Fibroblast of skin of left biceps (primary cell): Measurements from ENCODE around the gene WDR59.
"Not testable (repeated sequence)": the region's sequence is repeated elsewhere in the genome, so short reads cannot be mapped to it uniquely, and the experiment has no call there.

Experiments used
- DNase-seq, 2 experiments: peaks; one replicate each; pipeline ENCODE4 v3.0.0-alpha.2; 2013; ENCODE audit warnings: low read depth in 2 of 2

Gene WDR59, protein sequence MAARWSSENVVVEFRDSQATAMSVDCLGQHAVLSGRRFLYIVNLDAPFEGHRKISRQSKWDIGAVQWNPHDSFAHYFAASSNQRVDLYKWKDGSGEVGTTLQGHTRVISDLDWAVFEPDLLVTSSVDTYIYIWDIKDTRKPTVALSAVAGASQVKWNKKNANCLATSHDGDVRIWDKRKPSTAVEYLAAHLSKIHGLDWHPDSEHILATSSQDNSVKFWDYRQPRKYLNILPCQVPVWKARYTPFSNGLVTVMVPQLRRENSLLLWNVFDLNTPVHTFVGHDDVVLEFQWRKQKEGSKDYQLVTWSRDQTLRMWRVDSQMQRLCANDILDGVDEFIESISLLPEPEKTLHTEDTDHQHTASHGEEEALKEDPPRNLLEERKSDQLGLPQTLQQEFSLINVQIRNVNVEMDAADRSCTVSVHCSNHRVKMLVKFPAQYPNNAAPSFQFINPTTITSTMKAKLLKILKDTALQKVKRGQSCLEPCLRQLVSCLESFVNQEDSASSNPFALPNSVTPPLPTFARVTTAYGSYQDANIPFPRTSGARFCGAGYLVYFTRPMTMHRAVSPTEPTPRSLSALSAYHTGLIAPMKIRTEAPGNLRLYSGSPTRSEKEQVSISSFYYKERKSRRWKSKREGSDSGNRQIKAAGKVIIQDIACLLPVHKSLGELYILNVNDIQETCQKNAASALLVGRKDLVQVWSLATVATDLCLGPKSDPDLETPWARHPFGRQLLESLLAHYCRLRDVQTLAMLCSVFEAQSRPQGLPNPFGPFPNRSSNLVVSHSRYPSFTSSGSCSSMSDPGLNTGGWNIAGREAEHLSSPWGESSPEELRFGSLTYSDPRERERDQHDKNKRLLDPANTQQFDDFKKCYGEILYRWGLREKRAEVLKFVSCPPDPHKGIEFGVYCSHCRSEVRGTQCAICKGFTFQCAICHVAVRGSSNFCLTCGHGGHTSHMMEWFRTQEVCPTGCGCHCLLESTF

GRCh38 chr16:74984529-74985296 is at the start of gene WDR59:
Gene WDR59, minus strand, starts transcription at chr16:74985123. Its CDS starts 106 bp downstream, at chr16:74985017.
- peak; percentile 95 to 96 for DNase-seq

GRCh38 chr16:75032655-75033054 is 47.7 kb upstream of the WDR59 start:
- no peak for DNase-seq

GRCh38 chr16:75029854-75030253 is 44.9 kb upstream of the WDR59 start:
- peak; percentile 30 to 33 for DNase-seq

DNA sequence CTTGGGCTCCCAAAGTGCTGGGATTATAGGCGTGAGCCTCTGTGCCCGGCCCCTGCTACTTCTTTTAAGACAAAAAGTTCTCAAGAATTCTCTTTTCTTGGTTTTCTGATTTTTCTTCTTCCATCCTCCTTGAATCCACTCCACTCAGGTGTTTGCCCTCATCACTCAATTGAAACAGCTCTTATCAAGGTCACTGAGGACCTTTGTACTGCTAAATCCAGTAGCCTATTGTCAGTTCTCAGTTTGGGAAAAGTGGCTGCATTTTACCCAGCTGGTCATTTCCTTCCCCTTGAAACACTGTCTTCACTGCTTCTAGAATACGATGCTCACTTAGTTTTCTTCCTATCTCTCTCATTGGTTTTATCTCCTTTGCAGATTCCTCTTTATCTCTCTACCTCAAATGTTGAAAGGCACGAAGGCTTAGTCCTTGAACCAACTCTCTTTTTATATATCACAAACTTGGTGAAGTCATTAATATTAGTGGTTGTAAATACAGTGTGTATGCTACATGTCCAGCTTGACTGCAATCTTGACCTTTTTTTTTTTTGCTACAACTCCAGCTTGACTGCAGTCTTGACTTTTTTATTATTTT is 43.7 kb upstream of the WDR59 start:
- no peak for DNase-seq

DNA sequence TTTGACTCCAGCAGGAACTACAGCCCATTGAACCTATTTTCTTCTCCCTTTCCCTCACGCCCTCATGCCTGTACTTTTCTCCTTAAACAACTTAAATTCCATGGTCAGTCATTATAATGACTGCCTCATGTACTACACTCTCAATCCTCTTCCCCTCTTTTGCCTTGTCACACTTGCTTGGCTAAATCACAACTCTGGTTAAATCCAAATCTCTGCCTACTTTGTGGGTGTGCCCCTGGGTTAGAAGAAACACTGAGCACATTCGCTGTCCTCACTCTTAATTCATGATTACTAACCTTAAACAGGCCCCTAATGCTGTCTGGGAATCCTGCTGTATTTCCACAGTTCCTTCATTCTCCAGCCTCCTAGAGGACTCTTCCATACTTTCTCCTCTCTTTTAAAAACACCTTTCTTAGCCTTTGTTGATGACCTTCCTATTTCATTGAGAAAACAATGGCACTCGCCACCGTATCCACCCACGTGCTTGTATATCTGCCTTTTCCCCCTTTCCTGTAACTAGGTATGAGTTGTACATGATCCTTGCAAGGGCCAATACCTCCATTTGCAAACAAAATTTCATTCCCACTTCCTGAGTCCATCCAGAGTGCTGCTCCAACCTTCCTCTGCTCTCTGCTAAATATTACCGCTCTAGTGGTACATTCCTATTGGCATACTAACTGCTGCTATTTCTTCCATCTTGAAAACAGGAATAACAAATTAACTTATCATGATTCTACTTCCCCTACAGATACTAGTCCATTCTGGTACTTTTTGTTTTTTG is 42.8 kb upstream of the WDR59 start:
- no peak for DNase-seq

- DNase-seq, result no peak
Observed at GRCh38 chr16:75026892-75027391, 42.0 kb upstream of the WDR59 start.

- DNase-seq, result peak; percentile 64 to 69
Observed at GRCh38 chr16:75026239-75026891, 41.4 kb upstream of the WDR59 start.

- no peak for DNase-seq
Observed at GRCh38 chr16:75025761-75026160, 40.8 kb upstream of the WDR59 start.

GRCh38 chr16:75024594-75024993 is 39.7 kb upstream of the WDR59 start:
- no peak for DNase-seq

DNA sequence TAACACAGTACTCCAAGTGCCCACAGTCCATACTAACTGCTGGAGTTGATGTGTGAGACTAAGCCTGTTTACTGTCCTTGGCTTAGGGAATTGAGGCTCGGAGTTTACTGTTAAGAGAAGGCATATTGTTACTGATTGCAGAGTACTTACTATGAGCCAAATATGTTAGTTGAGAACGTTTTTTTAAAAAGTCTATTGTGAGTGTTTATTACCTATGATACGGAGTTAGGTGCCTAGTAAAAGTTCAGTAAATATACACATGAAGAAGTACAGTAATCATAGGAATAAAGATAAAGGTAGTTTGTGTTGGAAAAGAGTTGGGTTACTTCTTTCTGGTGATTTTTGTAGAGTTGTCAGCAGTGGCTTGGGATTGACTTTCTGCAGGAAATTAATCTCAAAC is 39.3 kb upstream of the WDR59 start:
- DNase-seq, result no peak

DNA sequence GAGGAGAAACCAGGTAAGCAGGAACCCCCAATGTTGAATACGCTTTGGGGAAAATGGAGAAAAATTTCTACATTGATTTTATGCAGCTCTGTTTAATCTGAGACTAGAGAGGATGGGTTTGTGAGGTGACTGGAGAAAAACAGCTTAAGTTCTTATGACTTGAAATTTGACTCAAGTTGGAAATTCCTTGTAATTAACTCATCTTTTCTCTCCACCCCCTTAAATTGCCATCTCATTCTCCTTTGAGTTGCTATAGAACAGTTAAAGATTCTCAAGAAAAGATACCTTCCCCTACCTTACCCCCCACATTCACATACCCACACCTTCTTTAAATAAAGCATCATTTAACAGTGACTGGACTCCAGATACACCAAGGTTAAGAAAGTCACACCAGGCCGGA is 38.1 kb upstream of the WDR59 start:
- DNase-seq, result no peak

DNA sequence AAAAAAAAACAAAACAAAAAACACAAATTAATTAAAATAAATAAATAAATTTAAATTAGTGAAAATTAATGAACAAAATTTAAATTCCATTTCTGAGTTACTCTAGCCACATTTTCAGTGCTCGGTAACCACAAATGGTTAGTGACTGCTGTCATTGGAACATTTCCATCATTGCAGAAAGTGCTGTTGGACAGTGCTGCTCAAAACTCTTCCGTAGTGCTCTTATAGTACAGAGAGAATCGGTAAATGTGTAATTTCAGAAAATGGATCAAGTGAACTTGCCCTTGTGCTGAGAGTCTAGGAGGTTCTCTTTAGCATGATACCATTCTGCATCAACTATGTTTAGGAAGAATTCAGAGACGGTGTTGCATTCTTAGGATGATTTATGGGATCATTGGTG is 37.6 kb upstream of the WDR59 start:
- no peak for DNase-seq

DNA sequence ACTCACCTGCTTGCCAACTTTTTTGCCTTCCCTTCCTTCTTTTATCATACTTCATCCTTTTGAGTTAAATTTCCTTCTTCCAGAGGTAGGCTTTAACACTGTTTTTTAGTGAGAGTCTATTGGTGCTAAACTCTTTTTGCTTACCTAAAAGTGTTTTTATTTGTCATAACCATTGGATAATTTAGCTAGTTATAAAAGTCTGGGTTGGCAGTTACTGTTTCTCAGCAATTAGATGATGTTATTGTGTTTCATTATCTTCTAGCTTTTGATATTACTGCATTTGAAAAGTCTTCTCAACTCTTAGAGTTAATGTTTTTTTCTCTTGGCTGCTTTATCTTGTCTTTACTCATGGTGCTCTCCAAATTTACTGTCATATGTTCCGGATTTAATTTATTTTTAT is 36.5 kb upstream of the WDR59 start:
- DNase-seq, result no peak

DNA sequence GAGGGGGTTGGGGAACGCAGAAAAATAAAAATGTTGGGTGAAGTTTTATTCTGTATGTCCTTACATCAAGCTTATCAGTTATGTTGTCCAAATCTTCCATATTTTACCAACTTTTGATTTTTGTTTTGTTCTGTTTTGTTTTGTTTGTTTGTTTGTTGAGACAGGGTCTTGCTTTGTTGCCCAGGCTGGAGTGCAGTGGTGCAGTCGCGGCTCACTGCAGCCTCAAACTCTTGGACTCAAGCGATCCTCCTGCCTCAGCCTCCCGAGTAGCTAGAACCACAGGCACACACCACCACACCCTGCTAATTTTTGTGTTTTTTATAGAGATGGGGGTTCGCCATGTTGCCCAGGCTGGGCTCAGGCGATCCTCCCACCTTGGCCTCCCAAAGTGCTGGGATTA is 34.7 kb upstream of the WDR59 start:
- DNase-seq, result no peak

GRCh38 chr16:75019007-75019406 is 34.1 kb upstream of the WDR59 start:
- no peak for DNase-seq

GRCh38 chr16:75017670-75018525 is 33.0 kb upstream of the WDR59 start:
- no peak for DNase-seq

GRCh38 chr16:75016451-75017081 is 31.6 kb upstream of the WDR59 start:
- not testable (repeated sequence) for DNase-seq

GRCh38 chr16:75014318-75014717 is 29.4 kb upstream of the WDR59 start:
- DNase-seq, result no peak
